RPMI8226 (cell line): ENCODE results near the gene IFRD2.
"Not testable (repeated sequence)": the region's sequence is repeated elsewhere in the genome, so short reads cannot be mapped to it uniquely, and the experiment has no call there.

Experiments used
- DNase-seq: peaks from one replicate; pipeline ENCODE4 v3.0.0-alpha.2; 2015

The IFRD2 gene

GRCh38 chr3:50279255-50280016 is 12.8 kb downstream of the IFRD2 start:
- DNase-seq, result no peak

GRCh38 chr3:50278880-50279224 is 13.4 kb downstream of the IFRD2 start, which contains the start of gene LSMEM2:
TSS of gene LSMEM2 (plus strand) at chr3:50279087. CDS start at chr3:50279114, 27 bp downstream.
- DNase-seq, result no peak

GRCh38 chr3:50278123-50278879 is 13.9 kb downstream of the IFRD2 start:
- no peak for DNase-seq

GRCh38 chr3:50276762-50277101 is 15.5 kb downstream of the IFRD2 start:
- no peak for DNase-seq

GRCh38 chr3:50275996-50276761 is 16.1 kb downstream of the IFRD2 start:
- no peak for DNase-seq

- no peak for DNase-seq
These were observed 16.9 kb downstream of the IFRD2 start for GRCh38 chr3:50275141-50275995.

GRCh38 chr3:50274371-50275104 is 17.7 kb downstream of the IFRD2 start:
- peak; percentile 77 for DNase-seq

GRCh38 chr3:50273689-50274065 is 18.6 kb downstream of the IFRD2 start:
- DNase-seq, result no peak

GRCh38 chr3:50272911-50273688 is 19.1 kb downstream of the IFRD2 start:
- peak; percentile 88 for DNase-seq

- DNase-seq, result not testable (repeated sequence)
These were observed 19.7 kb downstream of the IFRD2 start for GRCh38 chr3:50272538-50272910.

- no peak for DNase-seq
These were observed 20.8 kb downstream of the IFRD2 start for GRCh38 chr3:50271314-50271936.

- DNase-seq, result no peak
These were observed 21.6 kb downstream of the IFRD2 start for GRCh38 chr3:50270422-50271224.

GRCh38 chr3:50269977-50270413 is 22.2 kb downstream of the IFRD2 start:
- DNase-seq, result no peak

GRCh38 chr3:50269460-50269859 is 22.8 kb downstream of the IFRD2 start:
- no peak for DNase-seq

GRCh38 chr3:50268703-50269451 is 23.4 kb downstream of the IFRD2 start, which contains the start of gene SEMA3B:
TSS of gene SEMA3B (plus strand) at chr3:50269147. CDS start at chr3:50269241, 94 bp downstream.
- no peak for DNase-seq

- DNase-seq, result no peak
These were observed 24.0 kb downstream of the IFRD2 start for GRCh38 chr3:50268276-50268675.

GRCh38 chr3:50267280-50267913 is 24.8 kb downstream of the IFRD2 start:
- no peak for DNase-seq

- DNase-seq, result no peak
These were observed 25.4 kb downstream of the IFRD2 start for GRCh38 chr3:50266836-50267235.
